ENCODE results near the gene C1orf50.

C1orf50 gene

GRCh38 chr1:42765269-42765668 lies 1.8 kb upstream of the C1orf50 start:
- DNase-seq: no peak

- DNase-seq: peak; percentile 33
Measured at GRCh38 chr1:42765832-42766740, 963 bp upstream of the C1orf50 start.

- DNase-seq: no peak
Measured at GRCh38 chr1:42767510-42768000, 506 bp downstream of the C1orf50 start.

- no peak for DNase-seq
Measured at GRCh38 chr1:42768172-42768571, 1.1 kb downstream of the C1orf50 start.

- DNase-seq: no peak
Measured at GRCh38 chr1:42769811-42770210, 2.8 kb downstream of the C1orf50 start.

- no peak for DNase-seq
Measured at GRCh38 chr1:42773420-42773819, 6.4 kb downstream of the C1orf50 start.

- DNase-seq: no peak
Measured at GRCh38 chr1:42774928-42775526, 8.0 kb downstream of the C1orf50 start.

GRCh38 chr1:42776502-42776901 lies 9.5 kb downstream of the C1orf50 start:
- DNase-seq: no peak

GRCh38 chr1:42777852-42778251 lies 10.8 kb downstream of the C1orf50 start:
- no peak for DNase-seq

GRCh38 chr1:42779725-42780124 lies 12.7 kb downstream of the C1orf50 start:
- no peak for DNase-seq

GRCh38 chr1:42780176-42780575 lies 13.1 kb downstream of the C1orf50 start:
- DNase-seq: no peak

- DNase-seq: no peak
Measured at GRCh38 chr1:42783092-42783491, 16.0 kb downstream of the C1orf50 start.

- no peak for DNase-seq
Measured at GRCh38 chr1:42784547-42784945, 17.5 kb downstream of the C1orf50 start.

GRCh38 chr1:42784946-42785693 lies 18.1 kb downstream of the C1orf50 start, which contains the start of gene TMEM269:
Gene TMEM269 (plus strand): TSS chr1:42784991. CDS start chr1:42789894, 4,903 bp downstream.
- peak; percentile 53 for DNase-seq

GRCh38 chr1:42786097-42786496 lies 19.0 kb downstream of the C1orf50 start:
- DNase-seq: no peak

GRCh38 chr1:42788021-42788420 lies 21.0 kb downstream of the C1orf50 start:
- no peak for DNase-seq

GRCh38 chr1:42793824-42794223 lies 26.8 kb downstream of the C1orf50 start:
- no peak for DNase-seq

GRCh38 chr1:42797414-42797813 lies 30.4 kb downstream of the C1orf50 start:
- DNase-seq: no peak

- DNase-seq: no peak
Measured at GRCh38 chr1:42797979-42798378, 30.9 kb downstream of the C1orf50 start.

GRCh38 chr1:42801832-42802473 lies 34.9 kb downstream of the C1orf50 start:
- DNase-seq: no peak

- no peak for DNase-seq
Measured at GRCh38 chr1:42806171-42806570, 39.1 kb downstream of the C1orf50 start.

- no peak for DNase-seq
Measured at GRCh38 chr1:42806593-42806992, 39.5 kb downstream of the C1orf50 start.

Measured in activated T-cell treated with anti-CD3 and anti-CD28 coated beads, Interleukin-2, amount 50 U/mL, for 1 hour (primary cell).